VCaP (cell line): ENCODE data around the gene STAP2.

Experiments
- H3K27ac ChIP-seq: fragments of 450-650 bp; 2 replicates; pipeline ENCODE4 v1.5.1; 2017
- TF ChIP-seq, protein P1 (sequence below): fragments of 450-650 bp; conservative IDR thresholded peaks from 2 replicates; pipeline ENCODE4 v1.5.1; 2017; ENCODE audit warnings: mild to moderate bottlenecking, moderate library complexity

STAP2 gene

DNA sequence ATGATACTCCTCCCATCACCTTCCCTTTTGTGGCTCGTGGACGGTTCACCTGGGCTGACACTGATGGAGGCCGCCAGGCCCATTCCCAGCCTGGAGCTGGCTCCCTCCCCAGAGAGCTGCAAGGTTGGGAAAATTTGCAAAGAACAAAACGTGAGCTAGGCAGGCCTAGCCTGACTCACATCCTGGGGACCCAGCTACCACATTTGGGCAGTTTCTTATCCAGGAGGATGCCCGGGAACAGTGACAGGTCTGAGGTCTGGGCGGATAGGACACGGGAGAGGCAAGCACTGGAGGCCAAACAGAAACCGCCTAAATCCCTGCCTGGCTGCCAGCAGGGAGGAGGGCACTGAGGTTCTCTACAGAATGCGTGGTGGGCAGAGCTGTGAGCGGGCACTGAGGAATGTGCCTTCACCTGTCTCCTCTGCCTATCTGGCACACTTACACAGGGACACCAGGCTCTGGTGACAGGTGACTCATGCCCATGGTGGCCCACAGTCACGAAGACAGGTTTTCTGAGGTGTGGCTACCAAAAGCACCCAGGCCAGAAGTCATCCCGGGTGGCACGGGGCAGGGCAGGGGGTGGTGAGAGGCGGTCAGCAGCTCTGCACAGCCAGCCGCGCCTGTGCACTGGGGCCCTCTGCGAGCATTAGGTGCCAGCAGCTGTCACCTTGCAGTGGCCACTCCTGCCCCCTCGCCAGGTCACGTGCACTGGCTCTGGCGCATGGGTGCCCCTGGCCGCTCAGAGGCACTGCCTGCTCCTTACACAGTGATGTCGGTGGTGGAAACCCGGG is 38.6 kb upstream of the STAP2 start:
- no peak overlapping the region for H3K27ac ChIP-seq

DNA sequence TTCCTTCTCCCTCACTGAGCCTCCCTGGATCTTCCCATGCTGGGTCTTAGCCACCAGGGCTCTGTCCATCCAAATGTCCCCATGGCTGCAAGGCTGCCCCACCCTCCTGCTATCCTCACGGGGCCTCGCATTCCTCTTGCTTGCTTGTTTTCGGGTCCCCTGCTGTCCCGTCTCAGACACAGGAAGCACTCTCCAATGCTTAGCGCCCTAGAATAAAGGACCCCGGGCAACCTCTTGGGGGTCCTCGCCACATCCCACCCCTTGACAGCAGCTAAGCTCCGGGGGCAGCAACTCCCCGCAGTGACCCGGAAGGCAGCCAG is 38.0 kb upstream of the STAP2 start:
- TF ChIP-seq, protein P1, sequence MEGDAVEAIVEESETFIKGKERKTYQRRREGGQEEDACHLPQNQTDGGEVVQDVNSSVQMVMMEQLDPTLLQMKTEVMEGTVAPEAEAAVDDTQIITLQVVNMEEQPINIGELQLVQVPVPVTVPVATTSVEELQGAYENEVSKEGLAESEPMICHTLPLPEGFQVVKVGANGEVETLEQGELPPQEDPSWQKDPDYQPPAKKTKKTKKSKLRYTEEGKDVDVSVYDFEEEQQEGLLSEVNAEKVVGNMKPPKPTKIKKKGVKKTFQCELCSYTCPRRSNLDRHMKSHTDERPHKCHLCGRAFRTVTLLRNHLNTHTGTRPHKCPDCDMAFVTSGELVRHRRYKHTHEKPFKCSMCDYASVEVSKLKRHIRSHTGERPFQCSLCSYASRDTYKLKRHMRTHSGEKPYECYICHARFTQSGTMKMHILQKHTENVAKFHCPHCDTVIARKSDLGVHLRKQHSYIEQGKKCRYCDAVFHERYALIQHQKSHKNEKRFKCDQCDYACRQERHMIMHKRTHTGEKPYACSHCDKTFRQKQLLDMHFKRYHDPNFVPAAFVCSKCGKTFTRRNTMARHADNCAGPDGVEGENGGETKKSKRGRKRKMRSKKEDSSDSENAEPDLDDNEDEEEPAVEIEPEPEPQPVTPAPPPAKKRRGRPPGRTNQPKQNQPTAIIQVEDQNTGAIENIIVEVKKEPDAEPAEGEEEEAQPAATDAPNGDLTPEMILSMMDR, result no peak
- no peak overlapping the region for H3K27ac ChIP-seq

More for the DNA sequence above, 38.6 kb upstream of the STAP2 start:
- TF ChIP-seq, protein P1, result no peak

DNA sequence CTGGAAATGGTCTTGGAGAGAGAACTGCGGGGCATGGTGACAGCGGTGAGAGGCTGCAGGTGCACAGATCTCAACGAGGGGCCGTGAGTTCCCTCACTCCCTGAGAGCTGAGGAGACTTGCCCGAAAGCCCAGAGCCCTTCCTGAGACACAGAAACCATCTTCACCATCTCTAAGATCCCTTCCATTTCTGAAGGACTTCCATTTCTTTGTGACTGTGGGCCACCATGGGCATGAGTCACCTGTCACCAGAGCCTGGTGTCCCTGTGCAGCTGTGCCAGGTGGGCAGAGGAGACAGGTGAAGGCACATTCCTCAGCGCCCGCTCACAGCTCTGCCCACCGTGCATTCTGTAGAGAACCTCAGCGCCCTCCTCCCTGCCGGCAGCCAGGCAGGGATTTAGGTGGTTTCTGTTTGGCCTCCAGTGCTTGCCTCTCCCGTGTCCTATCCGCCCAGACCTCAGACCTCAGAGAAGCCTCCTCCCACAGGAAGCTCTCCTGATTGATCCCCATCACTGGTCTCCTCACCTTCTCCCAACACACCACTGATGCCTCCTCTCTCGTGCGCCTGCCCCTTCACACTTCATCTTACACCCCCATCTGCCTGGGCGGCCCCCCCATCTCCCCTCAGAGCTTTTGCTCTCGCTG is 37.5 kb upstream of the STAP2 start:
- no peak overlapping the region for H3K27ac ChIP-seq
- TF ChIP-seq, protein P1, result no peak

DNA sequence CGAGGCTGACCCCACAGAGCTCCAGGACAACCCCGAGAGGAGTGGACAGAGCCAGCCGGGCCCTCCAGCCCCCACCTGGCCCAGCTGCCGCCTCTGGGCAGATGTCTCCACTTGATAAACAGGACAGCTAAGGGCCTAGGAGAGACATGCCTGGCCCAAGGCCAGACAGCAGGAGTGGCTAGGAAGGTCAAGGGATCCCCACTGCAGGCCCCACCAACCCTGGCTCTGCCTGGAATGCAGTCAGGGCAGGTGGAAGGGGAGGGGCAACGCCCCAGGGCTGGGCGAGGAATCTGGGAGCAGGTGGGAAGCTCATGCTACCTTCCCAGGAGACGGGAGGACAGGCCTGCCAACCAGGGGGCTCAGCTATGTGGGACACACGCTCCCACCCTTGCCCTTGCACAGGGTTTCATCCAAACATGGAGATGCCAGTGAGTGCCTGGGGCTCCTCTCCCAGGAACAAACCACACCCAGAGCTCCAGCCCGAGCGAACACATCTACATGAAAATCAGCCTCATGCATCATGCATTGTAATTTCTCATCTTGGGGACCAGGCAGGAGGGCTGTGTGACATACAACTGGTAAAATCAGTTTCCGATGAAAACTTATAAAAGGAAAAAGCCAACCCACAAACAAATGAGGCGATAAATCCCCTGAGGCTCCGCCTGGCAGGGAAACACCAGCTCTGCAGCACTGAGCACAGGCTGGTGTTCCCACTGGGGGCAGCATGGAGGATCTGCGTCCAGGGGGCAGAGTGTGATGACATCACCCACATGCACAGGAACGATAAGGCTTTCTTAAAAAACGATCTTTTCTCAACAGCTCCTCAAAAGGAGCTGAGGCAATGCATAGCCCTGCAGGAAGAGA is 36.8 kb upstream of the STAP2 start:
- no peak overlapping the region for H3K27ac ChIP-seq
- TF ChIP-seq, protein P1, result no peak

DNA sequence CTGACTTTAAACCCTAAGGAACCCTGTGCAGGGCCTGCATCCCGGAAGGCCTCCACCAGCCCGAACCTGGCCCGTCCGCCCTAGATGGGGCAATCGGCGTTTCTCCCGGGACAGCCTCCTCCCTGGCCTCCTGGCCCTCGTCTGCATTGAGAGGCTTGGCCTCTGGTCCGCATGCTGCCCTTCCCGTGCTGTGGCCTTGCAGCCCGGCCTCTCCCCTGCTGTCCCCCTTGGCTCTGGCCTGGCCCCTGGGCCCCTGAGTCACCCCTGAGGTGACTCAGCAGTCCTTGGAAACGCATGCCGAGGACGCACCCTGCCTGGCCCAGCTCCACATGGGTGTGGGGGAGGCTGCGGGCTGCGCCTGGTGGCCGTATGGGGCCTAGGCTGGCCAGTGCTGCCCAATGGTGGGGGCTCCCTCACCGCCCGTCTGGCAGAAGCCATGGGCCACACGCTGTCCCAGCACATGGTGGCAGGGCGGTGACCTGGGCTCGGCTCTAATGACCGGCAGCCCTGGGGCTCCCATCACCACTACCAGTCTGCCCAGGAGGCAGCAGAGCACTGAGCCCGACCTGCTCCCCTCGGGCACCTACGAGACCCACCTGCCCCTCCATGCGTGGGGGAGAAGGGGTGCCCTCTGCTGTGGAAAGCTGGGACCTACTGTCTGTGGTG is 36.0 kb upstream of the STAP2 start:
- H3K27ac ChIP-seq, result no peak overlapping the region

DNA sequence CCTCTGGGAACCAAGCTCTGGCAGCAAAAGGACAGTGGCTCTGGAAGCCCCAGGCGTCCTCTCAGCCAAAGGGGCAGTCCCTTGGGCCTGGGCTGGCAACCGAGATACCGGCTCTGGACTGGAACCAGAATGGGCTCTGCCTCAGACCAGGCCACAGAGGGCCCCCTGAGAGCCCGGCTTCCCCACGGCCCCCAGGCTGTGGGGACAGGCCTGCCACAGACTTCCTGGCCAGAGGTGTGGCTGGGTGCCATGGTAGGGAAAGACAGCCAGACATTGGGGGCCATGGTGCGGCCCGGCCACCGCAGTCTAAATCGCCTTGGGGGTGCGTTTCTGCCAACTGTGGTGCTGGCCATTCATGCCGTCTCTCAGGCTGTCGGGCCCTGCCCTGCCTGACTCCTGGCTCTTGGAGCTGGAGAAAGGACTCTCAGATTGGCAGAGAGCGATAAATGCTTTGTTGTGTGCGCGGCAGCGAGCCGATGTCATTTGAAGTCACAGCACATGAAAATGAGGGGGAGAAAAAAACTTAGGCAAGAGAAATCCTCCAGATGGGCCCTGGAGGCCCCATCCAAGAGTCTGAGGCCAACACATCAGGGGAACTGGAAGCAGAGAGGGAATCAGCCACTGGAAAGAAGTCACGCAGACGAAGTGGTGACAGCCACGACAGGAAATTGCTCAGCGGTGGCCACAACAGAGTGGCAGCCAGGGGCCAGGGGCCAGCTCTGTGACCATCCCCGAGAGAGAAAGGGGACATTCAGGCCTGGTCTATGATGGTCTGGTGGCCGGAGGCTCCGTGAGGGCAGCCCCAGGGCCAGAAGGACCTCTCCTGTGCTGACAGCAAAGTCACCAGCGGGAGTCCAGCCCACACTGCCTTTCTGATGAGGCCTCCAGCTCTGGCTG is 35.2 kb upstream of the STAP2 start:
- H3K27ac ChIP-seq, result no peak overlapping the region

More for the DNA sequence above, 36.0 kb upstream of the STAP2 start:
- TF ChIP-seq, protein P1, result no peak

More for the DNA sequence above, 35.2 kb upstream of the STAP2 start:
- TF ChIP-seq, protein P1, result no peak
